IMR-90 (cell line): Measurements from ENCODE around the gene RANBP9. TPM values are rescaled to one million over a fixed set of nuclear protein-coding genes. Genes with fewer than 3 reads are reported as not detected.

ENCODE experiments used
- ATAC-seq: fragments of 200-7000 bp; cut with Tn5 transposase; 2 replicates; pipeline ENCODE4 v1.9.1; 2020; ENCODE audit warnings: low read depth, mild to moderate bottlenecking, moderate library complexity
- BruUV-seq: library from RNA; stranded (reverse); fragments of 400-500 nt; replicated peaks from 2 replicates; lab custom pipeline; 2021; lab: Mats Ljungman, UMichigan
- CTCF ChIA-PET: fragments of 300-600 bp; formaldehyde crosslinking; extraction: SDS; loops from one replicate; lab custom pipeline; 2021; ENCODE audit warnings: antibody characterized with exemption; lab: Yijun Ruan, JAX
- POLR2A ChIA-PET: fragments of 300-600 bp; sonication (Branson Sonifier 250); formaldehyde crosslinking; loops from one replicate; lab custom pipeline; 2022; ENCODE audit warnings: antibody characterized with exemption; ENCODE audit not compliant: unreplicated experiment; lab: Charles Lee
- DNase-seq: peaks from one replicate; pipeline ENCODE4 v3.0.0; 2013
- H2AFZ ChIP-seq: replicated peaks from 2 replicates; pipeline ENCODE3; 2013; ENCODE audit warnings: low read length, mild to moderate bottlenecking; ENCODE audit not compliant: poor library complexity
- H2AK5ac ChIP-seq: 2 replicates; pipeline ENCODE4 v1.6.1; 2013; ENCODE audit warnings: low read depth, low read length, inconsistent platforms
- H2AK9ac ChIP-seq: replicated peaks from 2 replicates; pipeline ENCODE3; 2013; ENCODE audit warnings: mild to moderate bottlenecking, low read depth, low read length, moderate library complexity; ENCODE audit not compliant: poor library complexity
- H2BK120ac ChIP-seq: 2 replicates; pipeline ENCODE4 v1.6.1; 2013; ENCODE audit warnings: low read depth, low read length, inconsistent platforms
- H2BK15ac ChIP-seq: 3 replicates; pipeline ENCODE4 v1.6.1; 2013; ENCODE audit warnings: low read depth, low read length, inconsistent platforms
- H2BK20ac ChIP-seq: 2 replicates; pipeline ENCODE4 v1.6.1; 2013; ENCODE audit warnings: low read depth, mild to moderate bottlenecking, inconsistent platforms, low read length, moderate library complexity
- H2BK5ac ChIP-seq: 2 replicates; pipeline ENCODE4 v1.6.1; 2013; ENCODE audit warnings: mild to moderate bottlenecking, low read depth, low read length, inconsistent platforms; ENCODE audit not compliant: poor library complexity, severe bottlenecking
- H3K14ac ChIP-seq: replicated peaks from 2 replicates; pipeline ENCODE4 v1.6.1; 2013; ENCODE audit warnings: low read depth, low read length, inconsistent platforms
- H3K18ac ChIP-seq: 2 replicates; pipeline ENCODE4 v1.6.1; 2013; ENCODE audit warnings: low read depth, low read length, control low read depth
- H3K23ac ChIP-seq: 2 replicates; pipeline ENCODE4 v1.6.1; 2013; ENCODE audit warnings: low read depth, low read length, inconsistent platforms
- H3K27ac ChIP-seq: 2 replicates; pipeline ENCODE4 v1.5.1; 2013; ENCODE audit warnings: mild to moderate bottlenecking, control low read depth, low read length; ENCODE audit not compliant: insufficient read depth
- H3K27me3 ChIP-seq: 2 replicates; pipeline ENCODE4 v1.6.1; 2013; ENCODE audit warnings: low read length; ENCODE audit not compliant: control insufficient read depth, insufficient read depth
- H3K36me3 ChIP-seq: 2 replicates; pipeline ENCODE4 v1.6.1; 2013; ENCODE audit warnings: low read length, mixed read lengths; ENCODE audit not compliant: control insufficient read depth, insufficient read depth
- H3K4ac ChIP-seq: 2 replicates; pipeline ENCODE4 v1.6.1; 2013; ENCODE audit warnings: low read depth, low read length, inconsistent platforms
- H3K4me1 ChIP-seq: 2 replicates; pipeline ENCODE4 v1.6.1; 2013; ENCODE audit warnings: low read length, mixed read lengths; ENCODE audit not compliant: control insufficient read depth, insufficient read depth
- H3K4me2 ChIP-seq: 2 replicates; pipeline ENCODE4 v1.6.1; 2013; ENCODE audit warnings: low read depth, mild to moderate bottlenecking, control low read depth, low read length, moderate library complexity
- H3K4me3 ChIP-seq: 2 replicates; pipeline ENCODE4 v1.5.1; 2013; ENCODE audit warnings: low read depth, mild to moderate bottlenecking, control low read depth, low read length, moderate library complexity; ENCODE audit not compliant: insufficient read depth
- H3K56ac ChIP-seq: 2 replicates; pipeline ENCODE4 v1.6.1; 2013; ENCODE audit warnings: low read length, inconsistent platforms; ENCODE audit not compliant: insufficient read depth; ENCODE audit errors: extremely low read depth
- H3K79me1 ChIP-seq, 2 experiments: 2 replicates each; pipeline ENCODE4 v1.6.1; 2013; ENCODE audit warnings: low read length in 2 of 2, inconsistent platforms in 1 of 2, low read depth in 1 of 2
- H3K9ac ChIP-seq: 2 replicates; pipeline ENCODE4 v1.6.1; 2013; ENCODE audit warnings: low read depth, low read length, control low read depth
- H3K9me1 ChIP-seq: 2 replicates; pipeline ENCODE4 v1.6.1; 2013; ENCODE audit warnings: low read length, inconsistent platforms; ENCODE audit not compliant: insufficient read depth
- H3K9me3 ChIP-seq: 2 replicates; pipeline ENCODE4 v1.6.1; 2013; ENCODE audit warnings: low read length; ENCODE audit not compliant: control insufficient read depth, insufficient read depth
- H4K20me1 ChIP-seq: 2 replicates; pipeline ENCODE4 v1.6.1; 2013; ENCODE audit warnings: low read length, inconsistent platforms; ENCODE audit not compliant: insufficient read depth
- H4K5ac ChIP-seq: 2 replicates; pipeline ENCODE4 v1.6.1; 2013; ENCODE audit warnings: mild to moderate bottlenecking, low read depth, low read length, control low read depth
- H4K8ac ChIP-seq, 2 experiments: 2 replicates each; pipeline ENCODE4 v1.6.1; 2013; ENCODE audit warnings: low read depth in 2 of 2, low read length in 2 of 2, control low read depth in 1 of 2, inconsistent platforms in 1 of 2
- H4K91ac ChIP-seq: 2 replicates; pipeline ENCODE4 v1.6.1; 2013; ENCODE audit warnings: low read depth, low read length, inconsistent platforms; ENCODE audit not compliant: insufficient read depth
- BHLHE40 ChIP-seq: fragments of 150-350 bp; IDR thresholded peaks from 2 replicates; pipeline ENCODE4 v1.6.1; 2016; ENCODE audit warnings: mild to moderate bottlenecking, low read depth, low read length
- CHD1 ChIP-seq: IDR thresholded peaks from 2 replicates; pipeline ENCODE4 v1.6.1; 2012; ENCODE audit warnings: low read depth, low read length, improper control_type of control experiment
- FOS ChIP-seq: fragments of 150-350 bp; IDR thresholded peaks from 2 replicates; pipeline ENCODE4 v1.6.1; 2016; ENCODE audit warnings: low read depth, low read length
- MAFK ChIP-seq: IDR thresholded peaks from 2 replicates; pipeline ENCODE4 v1.6.1; 2012; ENCODE audit warnings: low read depth, low read length, improper control_type of control experiment
- MAZ ChIP-seq: IDR thresholded peaks from 2 replicates; pipeline ENCODE4 v1.6.1; 2012; ENCODE audit warnings: low read depth, mild to moderate bottlenecking, low read length, improper control_type of control experiment, moderate library complexity, borderline replicate concordance
- MXI1 ChIP-seq: IDR thresholded peaks from 2 replicates; pipeline ENCODE4 v1.6.1; 2012; ENCODE audit warnings: low read depth, mild to moderate bottlenecking, low read length, moderate library complexity, borderline replicate concordance
- POLR2A ChIP-seq: IDR thresholded peaks from 2 replicates; pipeline ENCODE4 v1.6.1; 2012; ENCODE audit warnings: mild to moderate bottlenecking, low read depth, low read length
- RCOR1 ChIP-seq: IDR thresholded peaks from 2 replicates; pipeline ENCODE4 v1.6.1; 2012; ENCODE audit warnings: mild to moderate bottlenecking, low read length, improper control_type of control experiment; ENCODE audit not compliant: insufficient replicate concordance
- RFX5 ChIP-seq: IDR thresholded peaks from 2 replicates; pipeline ENCODE4 v1.8.0; 2012; ENCODE audit warnings: low read depth, mild to moderate bottlenecking, low read length, moderate library complexity
- WGBS, 2 experiments: methylation state at CpG; one replicate each; pipeline versions ENCODE4 v1.1.5 to v1.1.7; 2013; ENCODE audit warnings: missing lambda C conversion rate in 2 of 2; ENCODE audit not compliant: insufficient read length in 1 of 2; ENCODE audit errors: extremely low coverage in 2 of 2; 5-methylcytosine and 5-hydroxymethylcytosine counted together
- dilution Hi-C: fragments of 300-500 bp; cut with HindIII; formaldehyde crosslinking; loops from one replicate; pipeline ENCODE4 v1.14.3; 2018; ENCODE audit warnings: low sequenced_read_pairs; ENCODE audit not compliant: unreplicated experiment
- in situ Hi-C: fragments of 300-500 bp; cut with MboI; formaldehyde crosslinking; loops from 3 replicates; pipeline ENCODE4 v1.14.3; 2019; ENCODE audit warnings: low sequenced_read_pairs, inconsistent platforms, mixed read lengths
- intact Hi-C: fragments of 100-400 bp; cut with micrococcal nuclease; formaldehyde crosslinking; loops from 2 replicates; pipeline ENCODE4 v1.10.0; 2022
- polyA plus RNA-seq, 3 experiments: library from polyadenylated mRNA; depleted of rRNA; stranded (reverse); fragments of >200 nt; gene quantifications; 2 replicates each; pipeline ENCODE4 v1.2.3, GENCODE V29; 2012; ENCODE audit warnings: low replicate concordance in 1 of 3
- total RNA-seq: library from RNA; depleted of rRNA; stranded (reverse); fragments of >200 nt; gene quantifications from 2 replicates; pipeline ENCODE4 v1.2.3, GENCODE V29; 2012
- TF ChIP-seq, protein P1 (sequence below): fragments of 150-350 bp; IDR thresholded peaks from 2 replicates; pipeline ENCODE4 v1.6.1; 2016; ENCODE audit warnings: low read depth, mild to moderate bottlenecking, low read length, moderate library complexity, borderline replicate concordance

The RANBP9 gene
- total and polyA plus RNA-seq, 2 of the 4 experiments (the other 2 are of a cell fraction) = 17.7 to 27.8 TPM

DNA sequence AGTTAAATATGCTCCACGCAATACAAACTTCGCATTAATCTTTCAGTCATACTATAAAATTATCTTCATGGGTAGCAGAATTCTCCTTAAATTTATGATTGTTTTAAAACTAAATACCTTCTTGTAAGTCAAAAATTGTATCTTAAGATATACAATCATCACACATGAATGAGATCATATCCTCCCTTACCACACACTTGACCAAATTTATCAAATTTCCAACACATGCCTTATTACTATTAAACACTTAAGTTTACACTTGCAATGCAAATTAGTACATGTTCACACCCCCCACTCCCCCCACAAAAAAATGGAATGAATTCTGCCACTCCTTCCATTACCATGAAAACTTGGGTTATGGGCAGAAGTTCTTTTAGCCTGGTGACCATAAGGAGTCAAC is 13.8 kb downstream of the RANBP9 start:
- 0 out of 2 replicates have a peak overlapping the region, but pooled peaks have one; percentile 16 for H3K14ac ChIP-seq
- no peak overlapping the region for H2BK120ac ChIP-seq
- H4K91ac ChIP-seq = no peak overlapping the region
- no peak overlapping the region; a peak in 1 of 4 replicates for H4K8ac ChIP-seq
- no peak overlapping the region for H3K23ac ChIP-seq
- peaks cover 4% of the 10 kb centered on the region for H3K36me3 ChIP-seq
- peak overlapping the region; percentile 35; the same call in 1 of the 2 replicates for H3K4me2 ChIP-seq
- no peak overlapping the region for H2BK15ac ChIP-seq
- H3K56ac ChIP-seq = no peak overlapping the region
- H3K27ac ChIP-seq = no peak overlapping the region
- no peak overlapping the region for H2BK20ac ChIP-seq
- in situ Hi-C loops (no loop called here), dilution Hi-C loops (no loop called here), intact Hi-C loops (loop anchor here (5.0 kb wide), 1 partner anchor 36 kb away; no protein-coding TSS in a partner anchor)
- peak overlapping the region; percentile 79 for H2BK5ac ChIP-seq
- no peak overlapping the region for H2AFZ ChIP-seq
- H3K4me1 ChIP-seq = peaks cover 12% of the 10 kb centered on the region
- ChIA-PET CTCF (interaction anchor here (1.1 kb wide), 1 partner anchor 62 kb away, joined by 3 read pairs; no protein-coding TSS in a partner anchor), POLR2A (no interaction called here)
- peaks cover 7% of the 10 kb centered on the region for H3K9me1 ChIP-seq
- DNase-seq (peak; percentile 18), ATAC-seq (no peak)
- no peaks in the 10 kb centered on the region for H3K9me3 ChIP-seq
- H2AK9ac ChIP-seq = no peak overlapping the region
- H2AK5ac ChIP-seq = no peak overlapping the region
- peaks cover 3 to 65% of the 10 kb centered on the region in 2 experiments for H3K79me1 ChIP-seq
- peaks cover 11% of the 10 kb centered on the region for H4K20me1 ChIP-seq
- H3K9ac ChIP-seq = no peak overlapping the region
- no peak overlapping the region for H3K4me3 ChIP-seq
- H4K5ac ChIP-seq = peak overlapping the region; percentile 32; the same call in 1 of the 2 replicates
- H3K4ac ChIP-seq = peak overlapping the region; percentile 33; the same call in 1 of the 2 replicates
- H3K27me3 ChIP-seq = no peaks in the 10 kb centered on the region
- H3K18ac ChIP-seq = peak overlapping the region; percentile 67; the same call in 1 of the 2 replicates
- TF ChIP-seq, protein P1, sequence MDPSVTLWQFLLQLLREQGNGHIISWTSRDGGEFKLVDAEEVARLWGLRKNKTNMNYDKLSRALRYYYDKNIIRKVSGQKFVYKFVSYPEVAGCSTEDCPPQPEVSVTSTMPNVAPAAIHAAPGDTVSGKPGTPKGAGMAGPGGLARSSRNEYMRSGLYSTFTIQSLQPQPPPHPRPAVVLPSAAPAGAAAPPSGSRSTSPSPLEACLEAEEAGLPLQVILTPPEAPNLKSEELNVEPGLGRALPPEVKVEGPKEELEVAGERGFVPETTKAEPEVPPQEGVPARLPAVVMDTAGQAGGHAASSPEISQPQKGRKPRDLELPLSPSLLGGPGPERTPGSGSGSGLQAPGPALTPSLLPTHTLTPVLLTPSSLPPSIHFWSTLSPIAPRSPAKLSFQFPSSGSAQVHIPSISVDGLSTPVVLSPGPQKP = no peak
- TF ChIP-seq CHD1 = no peak
- no peak for TF ChIP-seq RFX5
- TF ChIP-seq BHLHE40 = no peak
- TF ChIP-seq RCOR1 = no peak
- no peak for TF ChIP-seq MAFK
- no peak for TF ChIP-seq FOS
- TF ChIP-seq MXI1 = no peak
- no peak for TF ChIP-seq MAZ
- TF ChIP-seq POLR2A = no peak
- no CpG with 5 or more reads among the region's 2 CpGs for WGBS, 2 experiments
- no TSS peak for BruUV-seq
